Natural killer cell (primary cell): ENCODE data around the gene MAGEB17. TPM values are rescaled to one million over a fixed set of nuclear protein-coding genes. Genes with fewer than 3 reads are reported as not detected.

Source experiments
- ATAC-seq, 3 donors: fragments of 150-1000 bp in 2 of 3; fragments of 200-7000 bp in 1 of 3; cut with Tn5 transposase; 1 replicate in 1 of 3; 2 replicates in 2 of 3; pipeline ENCODE4 v1.10.0; 2021; ENCODE audit warnings: mild to moderate bottlenecking in 2 of 3, moderate library complexity in 2 of 3
- DNase-seq, 2 donors: peaks; one replicate each; pipeline versions ENCODE4 v3.0.0 to v3.0.0-alpha.2; 2013 to 2021; ENCODE audit warnings: mixed read lengths in 1 of 2
- H3K27ac ChIP-seq: one replicate; pipeline ENCODE4 v1.5.1; 2013; ENCODE audit warnings: mild to moderate bottlenecking, low read length
- H3K27me3 ChIP-seq: one replicate; pipeline ENCODE4 v1.6.1; 2013; ENCODE audit warnings: low read length; ENCODE audit not compliant: control insufficient read depth, insufficient read depth
- H3K36me3 ChIP-seq: one replicate; pipeline ENCODE4 v1.6.1; 2013; ENCODE audit warnings: low read length; ENCODE audit not compliant: control insufficient read depth, insufficient read depth
- H3K4me1 ChIP-seq: one replicate; pipeline ENCODE4 v1.6.1; 2013; ENCODE audit warnings: low read length; ENCODE audit not compliant: control insufficient read depth, insufficient read depth
- H3K4me3 ChIP-seq: one replicate; pipeline ENCODE4 v1.5.1; 2013; ENCODE audit warnings: low read length
- H3K9me3 ChIP-seq: one replicate; pipeline ENCODE4 v1.6.1; 2013; ENCODE audit warnings: low read length; ENCODE audit not compliant: control insufficient read depth, insufficient read depth
- H3K27ac Mint-ChIP-seq, 2 donors: one replicate each; pipeline ENCODE4 v1.8.0; 2022; ENCODE audit warnings: mild to moderate bottlenecking in 2 of 2, mixed read lengths in 2 of 2, moderate library complexity in 1 of 2
- H3K27me3 Mint-ChIP-seq, 2 donors: one replicate each; pipeline ENCODE4 v1.8.0; 2022; ENCODE audit warnings: low read depth in 2 of 2, mixed read lengths in 2 of 2
- H3K36me3 Mint-ChIP-seq: one replicate; pipeline ENCODE4 v1.8.0; 2022; ENCODE audit warnings: mixed read lengths
- H3K4me1 Mint-ChIP-seq, 2 donors: one replicate each; pipeline ENCODE4 v1.8.0; 2022; ENCODE audit warnings: mixed read lengths in 2 of 2
- H3K4me3 Mint-ChIP-seq: one replicate; pipeline ENCODE4 v1.8.0; 2022; ENCODE audit warnings: mild to moderate bottlenecking, moderate library complexity, mixed read lengths
- H3K9me3 Mint-ChIP-seq, 2 donors: one replicate each; pipeline ENCODE4 v1.8.0; 2022; ENCODE audit warnings: mixed read lengths in 2 of 2
- WGBS: methylation state at CpG from one replicate; pipeline ENCODE4 v1.1.7; 2013; ENCODE audit warnings: missing lambda C conversion rate; ENCODE audit not compliant: insufficient coverage; 5-methylcytosine and 5-hydroxymethylcytosine counted together
- intact Hi-C: fragments of 100-400 bp; cut with micrococcal nuclease; formaldehyde crosslinking; loops from one replicate; pipeline ENCODE4 v1.14.2; 2022
- total RNA-seq, 4 donors: library from RNA; stranded (reverse); fragments of 120-200 nt in 1 of 4; gene quantifications; one replicate each; pipeline versions ENCODE4 v1.2.3 to v1.2.4, GENCODE V29; 2013 to 2022
- TF ChIP-seq, protein P1 (sequence below): fragments of 200-600 bp; IDR thresholded peaks from one replicate; pipeline ENCODE4 v1.8.0; 2022; ENCODE audit warnings: antibody characterized with exemption

The MAGEB17 gene
- total RNA-seq, 3 donors from 2014 or later (not counting 1 experiment from before 2014, with no cell fraction given) = not detected

DNA sequence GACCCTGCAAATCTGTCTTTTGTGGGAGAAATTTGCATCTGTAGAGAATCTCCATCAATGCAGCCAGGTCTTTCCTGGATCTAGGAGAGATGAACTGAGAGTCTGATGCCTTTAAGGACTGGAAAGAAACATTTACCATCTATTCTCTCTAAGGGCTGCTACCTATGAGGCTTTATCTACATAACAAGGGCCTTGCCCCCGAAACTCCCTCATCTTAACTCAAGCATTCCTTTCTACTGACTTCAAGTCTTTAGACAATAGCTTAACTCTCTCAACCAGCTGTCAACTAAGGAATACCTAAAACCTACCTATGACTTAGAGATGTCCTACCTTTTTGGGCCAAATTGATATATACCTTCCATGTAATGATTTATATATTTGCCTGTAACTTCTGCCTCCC lies 32.1 kb downstream of the MAGEB17 start:
- H3K4me3 ChIP-seq = no peak overlapping the region
- H3K27me3 ChIP-seq = no peaks in the 10 kb centered on the region

GRCh38 chrX:16202943-16203342 lies 35.7 kb downstream of the MAGEB17 start:
- no peak overlapping the region for H3K4me3 ChIP-seq
- no peak for ATAC-seq

More for the DNA sequence above, 32.1 kb downstream of the MAGEB17 start:
- no peaks in the 10 kb centered on the region for H3K36me3 ChIP-seq
- Mint-ChIP-seq H3K36me3 (no peaks in the 10 kb centered on the region), H3K9me3 (peaks cover 0 to 4% of the 10 kb centered on the region in 2 donors), H3K4me3 (no peak overlapping the region), H3K27me3 (peaks cover 6 to 59% of the 10 kb centered on the region in 2 donors), H3K4me1 (no peaks in the 10 kb centered on the region), H3K27ac (no peak overlapping the region)
- 63% methylated on average over 1 of the region's 1 CpG for WGBS
- no peak overlapping the region for H3K27ac ChIP-seq
- no peak for ATAC-seq
- intact Hi-C loops = no loop called here
- no peak for DNase-seq
- TF ChIP-seq, protein P1, sequence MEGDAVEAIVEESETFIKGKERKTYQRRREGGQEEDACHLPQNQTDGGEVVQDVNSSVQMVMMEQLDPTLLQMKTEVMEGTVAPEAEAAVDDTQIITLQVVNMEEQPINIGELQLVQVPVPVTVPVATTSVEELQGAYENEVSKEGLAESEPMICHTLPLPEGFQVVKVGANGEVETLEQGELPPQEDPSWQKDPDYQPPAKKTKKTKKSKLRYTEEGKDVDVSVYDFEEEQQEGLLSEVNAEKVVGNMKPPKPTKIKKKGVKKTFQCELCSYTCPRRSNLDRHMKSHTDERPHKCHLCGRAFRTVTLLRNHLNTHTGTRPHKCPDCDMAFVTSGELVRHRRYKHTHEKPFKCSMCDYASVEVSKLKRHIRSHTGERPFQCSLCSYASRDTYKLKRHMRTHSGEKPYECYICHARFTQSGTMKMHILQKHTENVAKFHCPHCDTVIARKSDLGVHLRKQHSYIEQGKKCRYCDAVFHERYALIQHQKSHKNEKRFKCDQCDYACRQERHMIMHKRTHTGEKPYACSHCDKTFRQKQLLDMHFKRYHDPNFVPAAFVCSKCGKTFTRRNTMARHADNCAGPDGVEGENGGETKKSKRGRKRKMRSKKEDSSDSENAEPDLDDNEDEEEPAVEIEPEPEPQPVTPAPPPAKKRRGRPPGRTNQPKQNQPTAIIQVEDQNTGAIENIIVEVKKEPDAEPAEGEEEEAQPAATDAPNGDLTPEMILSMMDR = no peak
- H3K9me3 ChIP-seq = no peaks in the 10 kb centered on the region
- H3K4me1 ChIP-seq = no peaks in the 10 kb centered on the region

DNA sequence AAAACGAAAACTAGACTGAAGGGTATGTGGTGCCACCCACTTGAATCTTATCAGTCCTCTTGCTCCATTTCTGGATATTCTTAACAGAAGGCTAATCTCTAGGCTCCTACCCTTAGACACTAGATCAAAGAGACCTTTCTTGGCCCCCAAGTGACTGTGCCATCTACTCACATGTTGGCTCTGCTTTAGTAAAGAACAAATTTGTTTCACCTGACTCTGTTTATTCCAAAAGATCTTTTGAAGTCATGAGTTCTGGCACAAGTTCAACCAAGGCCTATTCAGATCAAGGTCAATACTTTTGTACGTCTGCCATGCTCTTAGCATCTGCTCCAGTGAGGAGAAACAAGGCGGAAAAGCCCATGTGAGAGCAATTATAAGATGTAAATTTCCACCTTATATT lies 37.3 kb downstream of the MAGEB17 start:
- Histone ChIP-seq H3K27ac (no peak overlapping the region), H3K4me3 (no peak overlapping the region), H3K36me3 (no peaks in the 10 kb centered on the region), H3K4me1 (no peaks in the 10 kb centered on the region), H3K9me3 (no peaks in the 10 kb centered on the region), H3K27me3 (no peaks in the 10 kb centered on the region)
- 80% methylated on average over 1 of the region's 3 CpGs for WGBS
- intact Hi-C loops = no loop called here
- Mint-ChIP-seq H3K27ac (no peak overlapping the region), H3K4me3 (no peak overlapping the region), H3K36me3 (no peaks in the 10 kb centered on the region), H3K27me3 (peaks cover 3 to 34% of the 10 kb centered on the region in 2 donors), H3K9me3 (peaks cover 0 to 4% of the 10 kb centered on the region in 2 donors), H3K4me1 (no peaks in the 10 kb centered on the region)
- TF ChIP-seq, protein P1 = no peak
- no peak for ATAC-seq
- no peak for DNase-seq

More at GRCh38 chrX:16202943-16203342, 35.7 kb downstream of the MAGEB17 start:
- Mint-ChIP-seq H3K9me3 (peaks cover 0 to 4% of the 10 kb centered on the region in 2 donors), H3K36me3 (no peaks in the 10 kb centered on the region), H3K4me1 (no peaks in the 10 kb centered on the region), H3K4me3 (no peak overlapping the region), H3K27me3 (peaks cover 3 to 46% of the 10 kb centered on the region in 2 donors), H3K27ac (no peak overlapping the region)
- WGBS = 84% methylated on average over 4 of the region's 4 CpGs
- Histone ChIP-seq H3K27ac (no peak overlapping the region), H3K4me1 (no peaks in the 10 kb centered on the region), H3K9me3 (no peaks in the 10 kb centered on the region), H3K27me3 (no peaks in the 10 kb centered on the region), H3K36me3 (no peaks in the 10 kb centered on the region)
- intact Hi-C loops = no loop called here
- no peak for DNase-seq
- TF ChIP-seq, protein P1 = no peak

DNA sequence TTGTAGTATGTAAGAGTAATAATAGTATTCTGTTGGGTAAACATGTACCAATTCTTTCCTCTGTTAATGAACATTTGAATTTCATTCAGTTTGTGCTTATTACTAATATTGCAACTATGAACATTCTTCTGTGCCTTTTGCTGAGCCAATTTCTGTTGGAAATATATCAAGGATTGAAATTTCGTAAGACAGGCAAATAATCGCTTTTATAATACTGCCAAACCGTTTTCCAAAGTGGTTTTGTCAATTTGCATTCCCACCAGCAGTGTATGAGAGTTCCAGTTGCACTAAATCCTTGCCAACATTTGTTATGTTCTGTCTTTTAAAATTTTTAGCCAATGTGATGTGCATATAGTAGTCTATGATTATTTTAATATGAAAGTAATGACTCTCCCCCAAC lies 38.6 kb downstream of the MAGEB17 start:
- H3K27me3 Mint-ChIP-seq = peaks cover 3 to 23% of the 10 kb centered on the region in 2 donors
- H3K27ac Mint-ChIP-seq = no peak overlapping the region
- H3K4me1 Mint-ChIP-seq = no peaks in the 10 kb centered on the region
- no peaks in the 10 kb centered on the region for H3K4me1 ChIP-seq
- H3K9me3 Mint-ChIP-seq = peaks cover 0 to 4% of the 10 kb centered on the region in 2 donors
- no peak overlapping the region for H3K27ac ChIP-seq
- H3K36me3 Mint-ChIP-seq = no peaks in the 10 kb centered on the region
- H3K9me3 ChIP-seq = no peaks in the 10 kb centered on the region
- ATAC-seq = no peak
- no peaks in the 10 kb centered on the region for H3K27me3 ChIP-seq
- H3K4me3 Mint-ChIP-seq = no peak overlapping the region
- TF ChIP-seq, protein P1 = no peak
- no peak for DNase-seq
- WGBS = no CpG with 5 or more reads among the region's 3 CpGs
- no peaks in the 10 kb centered on the region for H3K36me3 ChIP-seq
- intact Hi-C loops = no loop called here
- no peak overlapping the region for H3K4me3 ChIP-seq
